Measurements from ENCODE around the gene POLA2.

POLA2 gene

GRCh38 chr11:65315866-65316226, 54.1 kb downstream of the POLA2 start:
- TF ChIP-seq POLR2A (IDR thresholded peaks at IDR 0.05; ENCODE audit: low read depth, low read length) (no peak), POLR2AphosphoS5 (IDR thresholded peaks at IDR 0.05; ENCODE audit: low read depth, low read length) (no peak), TAF1 (IDR thresholded peaks at IDR 0.05; ENCODE audit: borderline replicate concordance, low read depth, low read length) (no peak)
- DNase-seq (ENCODE audit: insufficient read length), result no peak
- peak; percentile 21 for FAIRE-seq

GRCh38 chr11:65316227-65317024, 54.7 kb downstream of the POLA2 start:
- no peak for TF ChIP-seq TAF1 (IDR thresholded peaks at IDR 0.05; ENCODE audit: borderline replicate concordance, low read depth, low read length)
- TF ChIP-seq POLR2AphosphoS5 (IDR thresholded peaks at IDR 0.05; ENCODE audit: low read depth, low read length), result no peak
- no peak for TF ChIP-seq POLR2A (IDR thresholded peaks at IDR 0.05; ENCODE audit: low read depth, low read length)
- DNase-seq (ENCODE audit: insufficient read length), result no peak
- no peak for FAIRE-seq

GRCh38 chr11:65317025-65317786, 55.4 kb downstream of the POLA2 start:
- no peak for TF ChIP-seq POLR2AphosphoS5 (IDR thresholded peaks at IDR 0.05; ENCODE audit: low read depth, low read length)
- TF ChIP-seq POLR2A (IDR thresholded peaks at IDR 0.05; ENCODE audit: low read depth, low read length), result no peak
- no peak for TF ChIP-seq TAF1 (IDR thresholded peaks at IDR 0.05; ENCODE audit: borderline replicate concordance, low read depth, low read length)
- no peak for DNase-seq (ENCODE audit: insufficient read length)
- no peak for FAIRE-seq

GRCh38 chr11:65320386-65321075, 58.8 kb downstream of the POLA2 start:
- DNase-seq (ENCODE audit: insufficient read length), result no peak
- no peak for FAIRE-seq
- TF ChIP-seq TAF1 (IDR thresholded peaks at IDR 0.05; ENCODE audit: borderline replicate concordance, low read depth, low read length), result no peak
- no peak for TF ChIP-seq POLR2A (IDR thresholded peaks at IDR 0.05; ENCODE audit: low read depth, low read length)
- no peak for TF ChIP-seq POLR2AphosphoS5 (IDR thresholded peaks at IDR 0.05; ENCODE audit: low read depth, low read length)

GRCh38 chr11:65321076-65321475, 59.3 kb downstream of the POLA2 start:
- FAIRE-seq (no peak), DNase-seq (ENCODE audit: insufficient read length) (no peak)
- no peak for TF ChIP-seq POLR2AphosphoS5 (IDR thresholded peaks at IDR 0.05; ENCODE audit: low read depth, low read length)
- TF ChIP-seq TAF1 (IDR thresholded peaks at IDR 0.05; ENCODE audit: borderline replicate concordance, low read depth, low read length), result no peak
- TF ChIP-seq POLR2A (IDR thresholded peaks at IDR 0.05; ENCODE audit: low read depth, low read length), result no peak

- FAIRE-seq, result peak; percentile 14
- TF ChIP-seq TAF1 (IDR thresholded peaks at IDR 0.05; ENCODE audit: borderline replicate concordance, low read depth, low read length) (no peak), POLR2A (IDR thresholded peaks at IDR 0.05; ENCODE audit: low read depth, low read length) (no peak), POLR2AphosphoS5 (IDR thresholded peaks at IDR 0.05; ENCODE audit: low read depth, low read length) (no peak)
- DNase-seq (ENCODE audit: insufficient read length), result no peak
Measured at GRCh38 chr11:65321828-65322485, 60.2 kb downstream of the POLA2 start.

GRCh38 chr11:65323813-65324212, 62.1 kb downstream of the POLA2 start:
- TF ChIP-seq TAF1 (IDR thresholded peaks at IDR 0.05; ENCODE audit: borderline replicate concordance, low read depth, low read length), result no peak
- no peak for TF ChIP-seq POLR2AphosphoS5 (IDR thresholded peaks at IDR 0.05; ENCODE audit: low read depth, low read length)
- TF ChIP-seq POLR2A (IDR thresholded peaks at IDR 0.05; ENCODE audit: low read depth, low read length), result no peak
- FAIRE-seq (no peak), DNase-seq (ENCODE audit: insufficient read length) (no peak)

- DNase-seq (ENCODE audit: insufficient read length), result no peak
- TF ChIP-seq POLR2A (IDR thresholded peaks at IDR 0.05; ENCODE audit: low read depth, low read length), result no peak
- TF ChIP-seq POLR2AphosphoS5 (IDR thresholded peaks at IDR 0.05; ENCODE audit: low read depth, low read length), result no peak
- no peak for TF ChIP-seq TAF1 (IDR thresholded peaks at IDR 0.05; ENCODE audit: borderline replicate concordance, low read depth, low read length)
- FAIRE-seq, result no peak
Measured at GRCh38 chr11:65325435-65325834, 63.7 kb downstream of the POLA2 start.

- no peak for TF ChIP-seq TAF1 (IDR thresholded peaks at IDR 0.05; ENCODE audit: borderline replicate concordance, low read depth, low read length)
- no peak for TF ChIP-seq POLR2AphosphoS5 (IDR thresholded peaks at IDR 0.05; ENCODE audit: low read depth, low read length)
- TF ChIP-seq POLR2A (IDR thresholded peaks at IDR 0.05; ENCODE audit: low read depth, low read length), result no peak
- DNase-seq (ENCODE audit: insufficient read length), result no peak
- FAIRE-seq, result no peak
Measured at GRCh38 chr11:65327021-65327420, 65.3 kb downstream of the POLA2 start.

GRCh38 chr11:65329478-65329877, 67.7 kb downstream of the POLA2 start:
- no peak for FAIRE-seq
- TF ChIP-seq POLR2A (IDR thresholded peaks at IDR 0.05; ENCODE audit: low read depth, low read length), result no peak
- no peak for TF ChIP-seq POLR2AphosphoS5 (IDR thresholded peaks at IDR 0.05; ENCODE audit: low read depth, low read length)
- no peak for TF ChIP-seq TAF1 (IDR thresholded peaks at IDR 0.05; ENCODE audit: borderline replicate concordance, low read depth, low read length)
- no peak for DNase-seq (ENCODE audit: insufficient read length)

- DNase-seq (ENCODE audit: insufficient read length), result no peak
- no peak for TF ChIP-seq POLR2A (IDR thresholded peaks at IDR 0.05; ENCODE audit: low read depth, low read length)
- no peak for TF ChIP-seq POLR2AphosphoS5 (IDR thresholded peaks at IDR 0.05; ENCODE audit: low read depth, low read length)
- no peak for TF ChIP-seq TAF1 (IDR thresholded peaks at IDR 0.05; ENCODE audit: borderline replicate concordance, low read depth, low read length)
- FAIRE-seq, result peak; percentile 84
Measured at GRCh38 chr11:65329944-65330403, 68.2 kb downstream of the POLA2 start.
